Stimulated activated CD4-positive, alpha-beta T cell treated with anti-CD3 and anti-CD28 coated beads, Interleukin-12 subunit alpha, Interleukin-12 subunit beta, amount 100 ng/mL, for 24 hours (primary cell): Measurements from ENCODE around the gene FAM186B.

ENCODE experiments used
- DNase-seq, 2 experiments: peaks; one replicate each; pipeline ENCODE4 v3.0.0-alpha.2; 2020; ENCODE audit warnings: low read depth in 2 of 2

FAM186B gene

GRCh38 chr12:49552014-49552413 is 53.4 kb downstream of the FAM186B start:
- DNase-seq = no peak

GRCh38 chr12:49550693-49551252 is 54.7 kb downstream of the FAM186B start:
- DNase-seq = no peak

- DNase-seq = no peak
These were observed 55.4 kb downstream of the FAM186B start for GRCh38 chr12:49549735-49550692.

GRCh38 chr12:49548822-49549648 is 56.4 kb downstream of the FAM186B start:
- no peak for DNase-seq

GRCh38 chr12:49548481-49548821 is 57.0 kb downstream of the FAM186B start:
- DNase-seq = no peak

- no peak for DNase-seq
These were observed 58.2 kb downstream of the FAM186B start for GRCh38 chr12:49547090-49547690.

GRCh38 chr12:49546481-49546880 is 59.0 kb downstream of the FAM186B start:
- no peak for DNase-seq

GRCh38 chr12:49545815-49546214 is 59.6 kb downstream of the FAM186B start:
- no peak for DNase-seq

GRCh38 chr12:49543914-49544815 is 61.3 kb downstream of the FAM186B start:
- no peak for DNase-seq

GRCh38 chr12:49543221-49543913 is 62.1 kb downstream of the FAM186B start:
- no peak for DNase-seq

- no peak for DNase-seq
These were observed 62.8 kb downstream of the FAM186B start for GRCh38 chr12:49542592-49543160.

GRCh38 chr12:49541911-49542505 is 63.4 kb downstream of the FAM186B start:
- DNase-seq = no peak

GRCh38 chr12:49541140-49541861 is 64.1 kb downstream of the FAM186B start:
- DNase-seq = no peak

GRCh38 chr12:49540229-49541139 is 65.0 kb downstream of the FAM186B start:
- DNase-seq = no peak

GRCh38 chr12:49539406-49540228 is 65.8 kb downstream of the FAM186B start:
- no peak for DNase-seq

- peak; percentile 68 to 72 for DNase-seq
These were observed 66.7 kb downstream of the FAM186B start, which contains the start of gene KCNH3 for GRCh38 chr12:49538510-49539403. Gene KCNH3 (plus strand): TSS chr12:49539030. CDS start chr12:49539417, 387 bp downstream.
